K562 (cell line): ENCODE measurements around the gene GBX1. TPM values are rescaled to one million over a fixed set of nuclear protein-coding genes. Genes with fewer than 3 reads are reported as not detected.

Source experiments
- ATAC-seq: fragments of 200-7000 bp; cut with Tn5 transposase; 3 replicates; pipeline ENCODE4 v1.9.1; 2020; ENCODE audit warnings: moderate library complexity
- BruUV-seq: library from RNA; stranded (reverse); fragments of 400-500 nt; replicated peaks from 2 replicates; lab custom pipeline; 2021; lab: Mats Ljungman, UMichigan
- CTCF ChIA-PET: fragments of 300-600 bp; formaldehyde crosslinking; extraction: SDS; loops from one replicate; lab custom pipeline; 2021; ENCODE audit warnings: low intra/inter-chr PET ratio; lab: Yijun Ruan, JAX
- POLR2A ChIA-PET: fragments of 300-600, 350-650 bp; sonication (Branson Sonifier 250); formaldehyde crosslinking; extraction: SDS; loops from one replicate; lab custom pipeline; 2021; ENCODE audit warnings: antibody characterized with exemption, inconsistent platforms; lab: Yijun Ruan, JAX
- DNase-seq, 4 experiments: peaks; one replicate each; pipeline versions ENCODE4 v3.0.0 to v3.0.0-alpha.2; 2011 to 2018; ENCODE audit warnings: low spot score in 3 of 4, mixed read lengths in 3 of 4; ENCODE audit errors: extremely low read depth in 1 of 4
- FAIRE-seq: peaks from 2 replicates; lab custom pipeline; 2011; peaks lifted over from hg19 to GRCh38; lab: Jason Lieb, UNC
- H2AFZ ChIP-seq: 2 replicates; pipeline ENCODE4 v1.6.0; 2011; ENCODE audit warnings: low read depth, low read length, control low read depth, inconsistent platforms
- H3K27ac ChIP-seq: fragments of 200-600 bp; 3 replicates; pipeline ENCODE4 v1.8.0; 2011; ENCODE audit warnings: low read depth, mild to moderate bottlenecking, control low read depth, inconsistent platforms, low read length, moderate library complexity, mixed read lengths; ENCODE audit errors: extremely low read depth
- H3K27me3 ChIP-seq, 2 experiments: fragments of 300-600 bp in 1 of 2; 2 replicates in 1 of 2; 3 replicates in 1 of 2; pipeline versions ENCODE4 v1.6.0 to v1.8.0; 2011; ENCODE audit warnings: inconsistent platforms in 2 of 2, low read length in 2 of 2, mild to moderate bottlenecking in 1 of 2, mixed read lengths in 1 of 2, moderate library complexity in 1 of 2; ENCODE audit not compliant: control insufficient read depth in 2 of 2, insufficient read depth in 2 of 2
- H3K36me3 ChIP-seq: fragments of 300-600 bp; 3 replicates; pipeline ENCODE4 v1.8.0; 2011; ENCODE audit warnings: mild to moderate bottlenecking, low read length, inconsistent platforms; ENCODE audit not compliant: control insufficient read depth, insufficient read depth
- H3K4me1 ChIP-seq, 2 experiments: fragments of 200-600 bp in 1 of 2; replicated peaks in 1 of 2; 2 replicates in 1 of 2; 3 replicates in 1 of 2; pipeline versions ENCODE4 v1.5.1 to v1.8.0; 2011; ENCODE audit warnings: inconsistent platforms in 2 of 2, low read length in 2 of 2, mild to moderate bottlenecking in 1 of 2, mixed read lengths in 1 of 2, moderate library complexity in 1 of 2; ENCODE audit not compliant: control insufficient read depth in 2 of 2, insufficient read depth in 2 of 2
- H3K4me2 ChIP-seq: 2 replicates; pipeline ENCODE4 v1.6.1; 2011; ENCODE audit warnings: low read length, control low read depth, inconsistent platforms, mixed read lengths; ENCODE audit not compliant: insufficient read depth
- H3K4me3 ChIP-seq: fragments of 200-600 bp; sonication (generic), shearing (Covaris generic); 2 replicates; pipeline ENCODE4 v1.5.1; 2016; ENCODE audit warnings: control low read depth, inconsistent platforms
- H3K79me2 ChIP-seq: fragments of 200-600 bp; 3 replicates; pipeline ENCODE4 v1.8.0; 2011; ENCODE audit warnings: low read length, inconsistent platforms; ENCODE audit not compliant: control insufficient read depth, insufficient read depth
- H3K9ac ChIP-seq, 2 experiments: 2 replicates each; pipeline versions ENCODE4 v1.6.0 to v1.6.1; 2011; ENCODE audit warnings: low read depth in 2 of 2, low read length in 2 of 2, control low read depth in 1 of 2, inconsistent platforms in 1 of 2, mild to moderate bottlenecking in 1 of 2, mixed read lengths in 1 of 2; ENCODE audit not compliant: insufficient read depth in 1 of 2
- H3K9me1 ChIP-seq: one replicate; pipeline ENCODE4 v1.6.0; 2011; ENCODE audit warnings: inconsistent platforms, mild to moderate bottlenecking, low read length, moderate library complexity; ENCODE audit not compliant: control insufficient read depth, insufficient read depth
- H3K9me3 ChIP-seq: replicated peaks from 2 replicates; pipeline ENCODE4 v1.5.1; 2011; ENCODE audit warnings: low read depth, low read length, inconsistent platforms; ENCODE audit not compliant: control insufficient read depth, insufficient read depth
- H4K20me1 ChIP-seq: replicated peaks from 2 replicates; pipeline ENCODE4 v1.6.1; 2011; ENCODE audit warnings: low read length, inconsistent platforms, mixed read lengths; ENCODE audit not compliant: control insufficient read depth, insufficient read depth
- ADNP ChIP-seq: fragments of 200-800 bp; sonication (Bioruptor generic); IDR thresholded peaks from 2 replicates; pipeline ENCODE4 v1.6.1; 2016; ENCODE audit warnings: missing genetic modification characterization, missing compliant biosample characterization
- DMBX1 ChIP-seq: fragments of 250-450 bp; sonication (Bioruptor Pico); IDR thresholded peaks from 2 replicates; pipeline ENCODE4 v1.8.0; 2022; ENCODE audit warnings: inconsistent platforms, mild to moderate bottlenecking, moderate library complexity, borderline replicate concordance
- POLR2G ChIP-seq: fragments of 200-400 bp; formaldehyde crosslinking; IDR thresholded peaks from 2 replicates; pipeline ENCODE4 v1.6.1; 2017; ENCODE audit warnings: low read depth, mild to moderate bottlenecking, antibody characterized with exemption, low read length, moderate library complexity
- TAL1 ChIP-seq: fragments of 450-650 bp; IDR thresholded peaks from 2 replicates; pipeline ENCODE4 v1.6.1; 2016; ENCODE audit warnings: mild to moderate bottlenecking
- WGBS: fragments of 100-300 bp; shearing (Covaris generic); methylation state at CpG from one replicate; pipeline ENCODE4 v1.1.6; 2016; ENCODE audit warnings: low coverage, mixed read lengths; ENCODE audit not compliant: insufficient coverage; ENCODE audit errors: missing lambda C conversion rate; 5-methylcytosine and 5-hydroxymethylcytosine counted together
- in situ Hi-C: fragments of 300-500 bp; cut with MboI; formaldehyde crosslinking; loops from 4 replicates; pipeline ENCODE4 v1.15.0; 2018; ENCODE audit warnings: inconsistent platforms, mixed read lengths
- intact Hi-C: fragments of 100-400 bp; cut with micrococcal nuclease; formaldehyde crosslinking; loops from 2 replicates; pipeline ENCODE4 v1.14.2; 2022
- polyA plus RNA-seq, 8 experiments: library from polyadenylated mRNA; depleted of rRNA in 4 of 8; stranded (reverse) in 5 of 8; unstranded in 3 of 8; fragments of >200 nt; fragmentation: Nextera tagmentation in 2 of 8; fragmentation: Illumina TruSeq in 1 of 8; extraction: Ambion mirVana in 2 of 8; extraction: Trizol in 1 of 8; gene quantifications; 2 replicates each; pipeline versions ENCODE4 v1.2.1 to v1.2.3, GENCODE V29; 2011 to 2014; ENCODE audit warnings: inconsistent platforms in 1 of 8, missing spikeins in 1 of 8
- total RNA-seq, 7 experiments: library from RNA; depleted of rRNA in 6 of 7; stranded (reverse); fragments of >200 nt in 6 of 7; fragmentation: Illumina TruSeq in 2 of 7; extraction: Trizol in 2 of 7; gene quantifications; 2 replicates each; pipeline versions ENCODE4 v1.2.1 to v1.2.3, GENCODE V29; 2011 to 2021; ENCODE audit warnings: low replicate concordance in 1 of 7

GBX1 gene
- total and polyA plus RNA-seq, 9 of the 15 experiments (the other 6 are each of a cell fraction or from before 2014, with no cell fraction given) = not detected

DNA sequence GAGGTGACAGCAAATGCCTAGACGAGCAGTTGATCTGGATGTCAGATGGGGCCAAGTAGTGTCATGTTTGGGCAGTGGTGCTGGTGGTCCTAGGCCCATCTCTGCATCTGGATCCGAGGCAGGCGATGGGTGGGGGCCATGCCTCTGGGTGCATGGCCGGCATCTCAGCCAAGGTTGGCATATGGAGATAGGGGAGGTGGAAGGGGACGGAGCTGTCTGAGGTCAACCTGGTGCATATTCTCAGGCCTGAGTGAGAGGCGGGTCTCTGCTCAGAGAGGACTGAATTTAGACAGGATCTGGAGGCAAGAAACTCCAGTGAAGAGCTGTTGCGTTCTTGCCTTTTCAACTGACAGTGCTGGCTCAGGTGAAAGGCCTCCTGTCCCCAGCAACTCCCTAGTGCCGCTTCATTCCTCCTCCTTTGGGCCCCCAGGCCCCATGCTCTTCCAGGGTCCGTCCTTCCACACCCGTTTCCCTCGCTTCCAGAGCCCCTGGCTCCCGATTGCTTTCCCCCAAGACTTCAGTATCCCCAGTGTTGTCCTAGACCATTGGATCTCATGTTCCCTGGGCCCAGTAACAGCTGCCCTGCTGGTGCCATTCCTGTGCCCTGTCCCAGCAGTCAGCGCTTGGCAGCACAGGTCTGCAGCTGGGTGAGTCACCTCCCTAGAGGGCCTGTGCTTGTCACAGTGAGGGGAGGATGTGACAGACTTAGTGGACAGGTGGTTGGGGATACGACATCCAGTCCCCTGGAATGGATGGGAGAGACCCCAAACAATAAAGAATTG, 32.6 kb downstream of the GBX1 start:
- no peak overlapping the region for H2AFZ ChIP-seq
- intact Hi-C loops = no loop called here
- in situ Hi-C loops = no loop called here
- peaks cover 0 to 24% of the 10 kb centered on the region in 2 experiments; a peak in 1 of 5 replicates for H3K4me1 ChIP-seq
- peaks cover 4% of the 10 kb centered on the region for H4K20me1 ChIP-seq
- peaks cover 94% of the 10 kb centered on the region; the same call in 2 of the 3 replicates for H3K36me3 ChIP-seq
- H3K4me2 ChIP-seq = no peak overlapping the region
- no peaks in the 10 kb centered on the region for H3K79me2 ChIP-seq
- no peak for ATAC-seq
- CTCF ChIA-PET = interaction anchor here (1.1 kb wide), 1 partner anchor 11 kb away, joined by 3 read pairs; no protein-coding TSS in a partner anchor
- POLR2A ChIA-PET = interaction anchor here (1.8 kb wide), 1 partner anchor 12 kb away, joined by 6 read pairs; no protein-coding TSS in a partner anchor
- TF ChIP-seq ADNP (no peak), TAL1 (no peak), POLR2G (0 out of 2 replicates have a peak, but pooled peaks have one; percentile 2), DMBX1 (CRISPR knock-in tag) (no peak)
- no peak overlapping the region for H3K27ac ChIP-seq
- H3K27me3 ChIP-seq = no peaks in the 10 kb centered on the region
- H3K9me1 ChIP-seq = no peaks in the 10 kb centered on the region
- H3K9me3 ChIP-seq = no peaks in the 10 kb centered on the region
- WGBS = 93% methylated on average over 14 of the region's 14 CpGs
- H3K4me3 ChIP-seq = no peak overlapping the region
- no peak for DNase-seq
- peak overlapping the region in 1 of 2 experiments; percentile 11; a peak in 1 of 4 replicates for H3K9ac ChIP-seq
- FAIRE-seq = peak; percentile 56
- no TSS peak for BruUV-seq
